Fibroblast of gingiva (primary cell): ENCODE results near the gene CUTC.
A peak's percentile ranks its signal among the peaks of the same experiment; 100 is the strongest.
"Not testable (repeated sequence)": the region's sequence is repeated elsewhere in the genome, so short reads cannot be mapped to it uniquely, and the experiment has no call there.

ENCODE experiments used
- DNase-seq: peaks from one replicate; pipeline ENCODE4 v3.0.0-alpha.2; 2011; ENCODE audit warnings: low read depth

The CUTC gene, protein sequence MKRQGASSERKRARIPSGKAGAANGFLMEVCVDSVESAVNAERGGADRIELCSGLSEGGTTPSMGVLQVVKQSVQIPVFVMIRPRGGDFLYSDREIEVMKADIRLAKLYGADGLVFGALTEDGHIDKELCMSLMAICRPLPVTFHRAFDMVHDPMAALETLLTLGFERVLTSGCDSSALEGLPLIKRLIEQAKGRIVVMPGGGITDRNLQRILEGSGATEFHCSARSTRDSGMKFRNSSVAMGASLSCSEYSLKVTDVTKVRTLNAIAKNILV

DNA sequence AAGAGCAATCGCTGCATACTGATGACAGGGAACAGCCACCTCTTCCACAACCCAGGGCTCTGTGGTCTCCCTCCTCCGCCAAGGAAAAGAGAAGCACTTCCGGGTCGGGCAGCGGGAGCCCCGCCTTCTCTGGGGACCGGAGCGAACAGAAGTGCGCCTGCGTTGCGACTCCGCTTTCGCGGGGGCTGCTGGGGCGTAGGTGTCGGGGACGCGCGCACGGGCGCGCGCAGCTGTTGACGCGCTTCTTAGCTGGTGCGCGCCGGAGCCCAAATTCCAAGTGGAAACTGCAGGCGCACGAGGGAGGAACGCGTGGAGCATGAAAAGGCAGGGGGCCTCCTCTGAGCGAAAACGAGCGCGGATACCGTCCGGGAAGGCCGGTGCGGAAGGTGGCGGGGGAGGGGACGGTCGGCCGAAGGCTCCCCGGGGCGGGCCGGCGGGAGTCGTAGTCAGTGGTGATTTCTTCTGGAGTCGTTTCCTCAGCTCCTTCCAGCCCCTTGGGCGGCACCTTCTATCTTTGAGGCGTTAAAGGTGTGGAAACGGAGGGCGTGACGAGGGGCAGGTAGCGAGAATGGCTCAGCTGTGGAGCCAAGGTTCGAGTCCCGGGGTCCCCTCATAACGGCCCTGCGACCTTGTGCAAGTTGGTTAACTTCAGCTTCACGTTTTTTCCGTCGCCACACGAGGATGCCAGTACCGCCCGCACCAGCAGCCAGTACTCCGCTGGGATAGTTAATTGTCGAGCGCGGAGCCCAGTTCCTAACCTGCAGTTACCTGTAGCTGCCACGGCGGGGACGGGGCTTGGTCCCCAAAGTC is at the start of gene CUTC, which contains the start of gene COX15:
Gene CUTC, plus strand, starts transcription at position 202 of the 810 bp plus-strand sequence. Its CDS starts 115 bp downstream, at position 317.
Gene COX15, minus strand, starts transcription at position 95 of the 810 bp plus-strand sequence. Its CDS starts 78 bp downstream, at position 17.
- DNase-seq: peak; percentile 96

DNA sequence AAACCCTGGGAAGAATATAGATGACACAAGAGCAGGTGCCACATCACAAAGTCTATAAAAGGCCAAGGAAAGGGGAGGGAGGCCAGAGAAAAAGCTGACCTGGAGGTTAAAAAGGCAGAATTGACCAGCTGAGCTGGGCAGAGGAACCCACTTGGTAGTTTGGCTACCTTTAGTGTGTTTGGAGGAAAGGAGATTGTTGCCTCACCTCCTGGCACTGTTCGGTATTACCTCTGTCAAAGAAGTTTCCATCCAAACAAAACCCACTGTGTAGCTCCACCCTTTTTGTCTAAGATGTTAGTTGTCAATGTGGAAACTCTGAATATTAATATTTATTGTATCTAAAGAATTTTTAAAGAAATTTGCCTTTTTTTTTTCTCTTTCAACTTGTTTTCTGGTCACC is 49.3 kb upstream of the CUTC start:
- no peak for DNase-seq

DNA sequence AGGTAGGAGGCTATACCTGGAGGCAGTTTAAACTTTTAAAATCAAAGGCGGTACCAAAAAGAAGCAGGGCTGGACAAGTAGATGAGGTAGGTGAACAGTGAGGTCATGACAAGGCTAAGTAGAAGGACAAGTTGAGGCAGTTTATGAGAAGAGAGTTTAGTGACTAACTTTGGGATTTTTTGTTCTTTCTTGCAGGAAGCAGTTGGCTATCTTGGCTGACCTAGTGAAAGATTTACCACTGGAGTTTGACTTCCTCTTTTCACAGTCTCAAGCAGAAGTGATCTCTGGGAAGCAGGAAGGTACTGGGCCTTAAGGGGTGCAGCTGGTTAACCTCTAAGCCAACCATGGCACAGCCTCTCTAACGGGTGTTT is 46.5 kb upstream of the CUTC start:
- no peak for DNase-seq

DNA sequence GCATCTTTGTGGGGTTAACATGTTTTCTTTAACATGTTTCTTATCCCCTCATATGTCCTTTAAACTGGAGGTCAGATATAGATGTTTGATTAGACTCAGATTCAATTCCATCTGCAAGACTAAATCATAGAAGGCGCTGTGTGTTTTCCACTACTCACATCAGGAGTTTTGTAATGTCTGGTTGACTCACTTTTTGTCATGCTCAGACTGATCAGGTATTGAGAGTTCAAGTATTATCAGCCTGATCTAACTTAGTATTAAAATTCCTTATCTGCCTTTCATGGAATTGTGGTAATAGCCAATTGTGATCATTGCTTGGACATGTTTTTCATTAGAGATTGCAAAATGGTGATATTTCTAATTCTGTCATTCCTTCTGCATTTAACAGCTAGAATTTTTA is 42.6 kb upstream of the CUTC start:
- no peak for DNase-seq

DNA sequence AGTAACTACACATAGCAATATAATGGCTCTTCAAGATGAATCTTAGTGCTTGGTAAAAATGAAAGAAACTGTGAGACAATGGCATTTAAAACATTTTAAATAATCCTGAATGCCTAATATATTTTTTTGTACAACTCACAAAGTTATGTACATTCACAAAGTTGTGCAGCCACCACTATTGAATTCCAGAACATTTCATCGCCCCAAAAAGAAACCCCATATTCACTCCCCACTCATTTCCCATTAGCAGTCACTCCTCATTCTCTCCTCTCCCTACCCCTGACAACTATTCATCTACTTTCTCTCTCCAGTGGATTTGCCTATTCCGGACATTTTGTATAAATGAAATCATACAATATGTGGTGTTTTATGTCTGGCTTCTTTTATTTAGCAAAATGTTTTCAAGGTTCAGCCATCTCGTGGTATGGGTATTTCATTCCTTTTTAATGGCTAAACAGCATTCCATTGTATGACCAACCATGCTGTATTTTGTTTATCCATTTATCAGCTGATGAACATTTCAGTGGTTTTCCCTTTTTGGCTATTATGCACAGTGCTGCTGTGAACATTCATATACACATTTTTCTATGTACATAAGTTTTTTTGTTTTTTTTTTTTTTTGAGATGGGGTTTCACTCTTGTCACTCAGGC is 38.0 kb upstream of the CUTC start:
- peak; percentile 72 for DNase-seq

DNA sequence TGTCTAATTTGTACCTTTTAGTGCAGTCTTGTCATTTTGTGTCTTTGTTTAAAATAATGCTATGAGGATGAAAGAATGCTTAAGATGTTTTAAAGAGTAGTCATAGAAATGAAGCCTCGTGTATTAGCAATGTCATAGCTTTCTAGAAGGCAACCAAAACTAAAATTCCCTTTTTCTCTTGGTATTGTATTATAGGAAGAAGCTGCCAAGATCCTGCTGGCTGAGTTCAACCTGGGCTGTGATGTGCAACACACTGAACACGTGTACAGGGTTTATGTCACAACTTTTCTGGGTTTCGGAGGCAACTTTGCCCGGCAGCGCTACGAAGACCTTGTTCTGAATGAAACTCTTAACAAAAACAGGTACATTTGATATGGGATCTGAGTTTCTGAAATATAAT is 36.3 kb upstream of the CUTC start:
- peak; percentile 14 for DNase-seq

DNA sequence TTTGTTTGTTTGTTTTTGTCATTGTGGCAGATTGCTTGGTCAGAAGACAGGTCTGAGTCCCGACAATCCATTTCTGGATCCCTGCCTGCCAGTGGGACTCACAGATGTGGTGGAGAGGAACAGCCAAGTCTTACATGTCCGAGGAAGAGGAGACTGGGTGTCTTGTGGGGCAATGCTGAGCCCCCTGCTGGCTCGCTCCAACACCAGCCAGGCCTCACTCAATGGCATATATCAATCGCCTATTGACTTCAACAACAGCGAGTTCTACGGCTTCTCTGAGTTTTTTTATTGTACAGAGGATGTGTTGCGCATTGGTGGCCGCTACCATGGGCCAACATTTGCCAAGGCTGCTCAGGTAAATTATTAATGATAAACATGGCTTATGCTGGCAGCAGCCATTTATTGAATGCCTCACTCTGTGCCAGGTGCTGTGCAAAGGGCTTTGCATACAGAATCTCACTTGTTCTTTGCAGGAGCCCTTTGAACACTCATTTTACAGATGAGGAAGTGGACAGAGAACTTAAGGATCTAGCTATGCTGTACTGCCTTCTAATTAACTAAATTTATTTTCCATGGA is 33.4 kb upstream of the CUTC start:
- no peak for DNase-seq

DNA sequence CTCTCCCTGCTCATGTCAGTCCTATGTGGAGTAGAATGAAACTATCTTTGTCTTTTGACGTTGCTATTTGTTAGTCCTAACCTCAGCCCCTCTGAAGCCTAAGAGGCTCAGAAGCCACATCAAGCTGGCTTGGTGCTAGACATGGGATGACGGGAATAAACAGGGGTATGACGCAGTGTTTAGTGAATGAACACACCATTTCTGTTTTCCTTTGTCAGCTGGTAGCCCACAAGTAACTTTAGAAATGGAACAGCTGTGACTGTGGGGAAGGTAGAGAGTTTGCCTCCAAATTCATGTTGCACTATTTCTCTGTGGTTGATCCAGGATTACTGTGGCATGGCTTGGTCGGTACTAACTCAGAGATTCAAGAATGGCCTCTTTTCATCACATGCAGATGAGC is 31.4 kb upstream of the CUTC start:
- no peak for DNase-seq

DNA sequence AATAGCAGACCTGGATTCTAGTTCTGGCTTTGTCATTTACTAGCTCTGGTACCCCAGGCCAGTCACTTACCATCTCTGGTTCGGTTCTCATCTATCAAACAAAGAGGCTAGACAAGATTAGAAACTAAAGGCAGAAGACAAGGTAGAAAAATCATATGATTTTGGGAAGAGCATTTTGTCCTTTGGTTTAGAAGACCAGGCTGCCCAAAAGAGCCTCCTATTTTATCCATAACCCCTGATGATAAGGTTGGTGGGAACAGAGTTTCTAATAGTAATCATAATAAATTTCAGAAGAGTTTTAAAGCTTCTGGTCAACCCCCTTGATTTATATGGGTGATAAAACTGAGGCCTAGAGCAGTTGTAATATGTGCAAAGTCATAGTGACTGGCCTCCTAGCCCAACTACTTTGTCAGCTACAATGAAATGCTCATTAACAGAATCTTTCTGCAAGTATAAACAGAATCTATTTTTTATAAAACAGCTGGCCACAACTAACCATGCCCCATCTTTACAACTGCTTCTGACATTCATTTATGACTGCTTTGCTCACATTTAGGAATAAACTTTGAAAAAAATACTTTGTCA is 23.5 kb upstream of the CUTC start:
- peak; percentile 50 for DNase-seq

DNA sequence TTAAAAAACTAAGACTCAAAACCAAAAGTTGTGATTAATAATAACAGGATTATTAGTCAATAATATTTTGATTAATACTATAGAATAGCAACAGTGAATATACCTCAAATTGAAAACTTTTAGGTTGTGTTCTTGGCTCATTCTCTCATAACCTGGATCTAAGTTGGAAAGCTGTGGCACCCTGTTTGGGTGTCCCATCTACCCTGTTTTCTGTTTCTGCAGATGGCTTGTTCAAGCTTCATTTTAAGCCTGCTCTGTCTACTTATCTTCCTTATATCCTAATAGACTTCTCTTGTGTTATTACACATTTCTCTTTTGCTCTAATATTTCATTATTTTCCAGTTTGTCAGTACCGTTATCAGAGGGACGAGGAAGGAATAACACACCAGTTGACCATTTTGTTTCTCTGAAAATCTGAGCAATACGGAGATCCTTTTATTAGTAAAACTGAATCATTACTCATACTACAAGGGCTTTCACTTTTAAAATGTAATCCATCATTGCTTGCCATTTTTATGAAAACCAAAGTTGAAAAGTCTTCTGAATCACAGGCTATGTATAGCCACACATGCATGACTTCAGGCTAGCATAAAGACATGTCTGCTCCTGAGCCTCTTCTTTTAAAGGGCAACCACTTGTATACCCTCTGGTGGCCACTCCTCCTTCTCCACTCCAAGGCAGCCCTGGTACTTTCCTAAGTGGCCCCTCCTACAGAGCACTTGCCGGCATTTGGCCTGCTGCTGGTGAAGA is 22.4 kb upstream of the CUTC start:
- peak; percentile 18 for DNase-seq

DNA sequence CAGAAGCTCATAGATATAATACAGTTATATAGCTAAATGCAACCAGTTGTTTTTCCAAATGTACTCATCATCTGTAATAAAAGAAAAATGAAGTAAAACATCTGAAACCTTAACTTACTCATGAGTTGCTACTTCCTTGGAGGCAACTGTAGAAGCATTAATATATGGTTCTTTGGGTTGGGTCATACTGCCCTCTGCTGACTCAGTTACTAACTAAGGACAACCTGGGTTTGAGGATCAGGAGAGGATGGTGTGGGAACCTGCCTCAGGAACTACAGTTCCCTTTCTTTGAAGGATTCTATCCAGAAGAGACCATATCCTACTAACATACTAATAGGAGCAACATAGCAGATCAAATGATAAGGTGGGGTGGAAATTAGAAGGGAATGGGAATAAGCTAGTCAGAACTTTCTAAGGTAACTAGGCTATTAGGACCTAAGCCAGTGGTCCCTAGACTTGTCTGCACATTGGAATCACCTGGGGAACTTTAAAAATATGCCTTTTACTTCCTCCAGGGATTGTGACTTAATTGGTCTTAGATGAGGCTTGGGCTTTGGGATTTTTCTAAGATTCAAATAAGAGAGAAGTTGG is 20.8 kb upstream of the CUTC start:
- DNase-seq: peak; percentile 54

DNA sequence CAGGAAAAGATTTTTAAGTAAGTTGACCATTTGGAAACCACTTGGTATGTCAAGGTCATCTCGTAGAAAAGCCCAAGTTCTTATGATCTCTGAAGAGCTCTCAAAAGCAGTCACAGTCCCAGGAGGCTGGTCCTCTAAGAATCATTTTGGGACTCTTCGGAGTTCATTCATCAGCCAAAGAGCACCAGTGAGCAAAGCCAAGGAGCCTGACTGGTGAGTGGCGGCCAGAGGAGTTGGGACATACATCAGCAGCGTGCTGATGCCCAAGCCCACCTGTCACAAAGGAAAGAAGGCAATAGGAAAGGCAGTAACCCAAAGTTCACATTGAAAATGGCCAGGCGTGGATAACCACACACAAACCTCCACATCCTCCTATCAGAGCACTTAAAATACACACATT is 17.6 kb upstream of the CUTC start:
- DNase-seq: no peak

DNA sequence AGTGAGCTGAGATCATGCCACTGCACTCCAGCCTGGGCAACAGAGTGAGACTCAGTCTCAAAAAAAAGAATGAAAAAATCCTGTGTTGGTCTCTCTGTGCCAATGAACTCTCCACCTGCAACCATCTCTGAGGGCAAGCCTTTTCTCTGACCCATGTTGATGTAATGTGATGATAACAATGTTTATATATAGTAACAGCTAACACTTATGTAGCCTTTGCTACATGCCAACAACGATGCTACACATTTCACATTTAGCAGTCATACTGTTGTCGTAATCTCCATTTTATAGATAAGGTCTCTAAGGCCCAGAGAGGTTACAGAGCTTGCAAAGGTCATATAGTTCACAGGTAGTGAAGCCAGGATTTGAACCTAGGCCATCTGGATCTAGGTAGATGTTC is 11.6 kb upstream of the CUTC start:
- DNase-seq: no peak

DNA sequence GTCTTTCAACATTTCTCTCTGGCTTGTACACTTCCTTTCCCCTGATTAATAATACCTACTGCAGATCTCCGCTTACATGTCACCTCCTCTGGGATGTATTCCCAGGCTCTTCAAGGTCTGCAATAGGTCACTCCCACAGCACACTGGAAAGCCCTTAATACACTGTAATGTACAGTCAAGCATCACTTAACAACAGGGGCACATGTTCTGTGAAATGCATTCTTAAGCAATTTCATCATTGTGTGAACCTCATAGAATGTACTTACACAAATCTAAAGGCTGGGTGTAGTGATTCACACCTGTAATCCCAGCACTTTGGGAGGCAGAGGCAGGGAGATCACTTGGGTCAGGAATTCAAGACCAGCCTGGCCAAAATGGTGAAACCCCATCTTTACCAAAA is 2.0 kb upstream of the CUTC start:
- DNase-seq: no peak

DNA sequence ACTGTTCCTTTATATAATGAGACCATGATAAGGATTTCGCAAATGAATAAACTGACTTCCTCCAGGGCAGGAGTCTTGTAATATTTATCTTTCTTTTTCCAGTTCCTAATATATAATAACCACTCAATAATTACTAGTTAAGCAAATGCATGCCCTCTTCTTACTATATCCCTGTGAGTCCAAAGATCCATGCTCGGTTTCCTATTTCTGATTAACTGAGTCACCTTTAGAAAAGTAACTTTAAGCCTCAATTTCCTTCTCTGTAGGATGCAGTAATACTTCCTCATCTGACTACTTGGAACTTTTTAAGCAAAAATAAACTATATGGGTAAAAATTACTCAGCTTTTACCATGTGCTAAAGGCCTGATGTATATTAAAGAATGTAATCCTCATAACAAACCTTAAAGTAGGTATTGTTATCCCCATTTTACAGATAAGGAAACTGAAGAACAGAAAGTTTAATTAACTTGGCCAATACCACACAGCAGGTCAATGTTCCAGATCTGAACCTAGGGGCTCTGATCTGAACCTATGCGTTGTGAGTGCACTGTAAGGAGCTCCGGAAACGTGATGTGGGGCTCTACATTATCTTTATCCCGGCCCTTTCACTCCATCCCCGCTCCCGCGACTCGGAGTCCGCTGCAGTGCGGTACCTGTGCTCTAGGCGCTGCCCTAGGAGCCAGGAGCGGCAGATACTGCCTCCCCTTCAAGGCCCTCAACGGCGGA is 565 bp upstream of the CUTC start:
- no peak for DNase-seq

DNA sequence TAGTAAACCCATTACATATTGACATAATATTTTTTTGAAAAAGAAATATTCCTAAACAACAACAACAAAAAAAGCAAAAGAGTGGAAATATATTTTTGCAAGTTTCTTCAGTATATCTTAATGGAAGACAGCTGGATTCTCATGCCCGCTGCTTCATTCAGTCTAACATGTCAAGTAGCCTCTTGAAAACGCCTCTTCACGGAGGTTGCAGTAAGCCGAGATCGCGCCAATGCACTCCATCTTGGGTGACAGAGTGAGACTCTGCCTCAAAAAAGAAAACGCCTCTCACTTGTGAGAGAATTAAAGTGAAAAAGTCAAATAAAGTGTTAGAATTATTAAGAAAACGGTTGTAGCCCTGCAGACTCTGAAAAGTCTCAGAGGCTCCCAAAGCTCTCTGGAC is 1.3 kb downstream of the CUTC start:
- peak; percentile 50 for DNase-seq

DNA sequence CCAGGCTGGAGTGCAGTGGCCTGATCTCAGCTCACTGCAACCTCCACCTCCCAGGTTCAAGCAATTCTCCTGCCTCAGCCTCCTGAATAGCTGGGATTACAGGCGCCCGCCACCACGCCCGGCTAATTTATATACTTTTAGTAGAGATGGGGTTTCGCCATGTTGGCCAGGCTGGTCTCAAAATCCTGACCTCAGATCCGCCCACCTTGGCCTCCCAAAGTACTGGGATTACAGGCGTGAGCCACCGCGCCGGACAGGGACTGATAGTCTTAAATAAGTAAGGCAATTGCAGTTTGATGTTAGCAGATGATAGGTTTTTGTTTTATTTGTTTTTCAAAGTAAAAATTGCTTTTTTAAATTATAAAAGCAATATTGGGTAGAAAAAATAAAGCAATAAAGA is 2.1 kb downstream of the CUTC start:
- DNase-seq: not testable (repeated sequence)

DNA sequence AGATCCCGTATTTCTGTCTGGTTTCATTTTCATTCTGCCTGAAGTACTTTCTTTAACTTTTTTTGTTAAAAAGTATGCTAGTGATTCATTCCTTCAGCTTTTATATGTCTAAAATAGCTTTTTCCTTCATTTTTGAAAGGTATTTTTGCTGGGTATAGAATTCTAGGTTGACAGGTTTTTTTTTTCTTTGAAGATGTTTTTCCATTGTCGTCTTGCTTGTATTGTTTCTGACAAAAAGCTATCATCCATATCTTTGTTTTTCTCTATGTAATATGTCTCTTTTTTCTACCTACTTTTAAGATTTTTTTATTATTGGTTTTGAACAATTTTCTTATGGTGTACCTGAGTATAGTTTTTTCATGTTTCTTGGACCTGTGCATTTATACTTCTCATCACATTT is 8.2 kb downstream of the CUTC start:
- DNase-seq: no peak

DNA sequence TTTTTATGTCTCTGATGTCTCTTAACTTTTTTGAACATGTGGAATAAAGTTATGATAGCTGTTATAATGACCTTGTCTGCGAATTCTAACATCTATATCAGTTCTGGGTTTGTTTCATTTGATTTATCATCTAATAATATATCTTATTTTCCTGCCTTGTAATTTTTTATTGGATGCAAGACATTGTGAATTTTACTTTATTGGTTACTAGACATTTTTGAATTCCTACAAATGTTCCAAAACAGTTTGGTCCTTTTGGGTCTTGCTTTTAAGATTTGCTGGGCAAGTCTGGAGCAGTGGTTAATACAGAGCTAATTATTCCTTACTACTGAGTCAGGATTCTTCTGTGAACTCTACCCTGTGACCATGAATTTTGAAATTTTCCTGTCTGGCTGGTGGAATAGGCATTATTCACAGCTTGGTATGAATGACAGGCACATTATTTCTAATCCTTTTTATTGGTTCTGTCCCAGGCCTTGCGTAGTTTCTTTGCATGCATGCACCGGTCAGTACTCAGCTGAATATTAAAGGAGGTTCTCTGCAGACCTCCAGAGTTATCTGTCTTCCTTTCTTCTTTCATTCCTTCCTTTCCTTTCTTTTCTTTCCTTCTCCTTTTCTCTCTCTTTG is 9.0 kb downstream of the CUTC start:
- DNase-seq: peak; percentile 9

DNA sequence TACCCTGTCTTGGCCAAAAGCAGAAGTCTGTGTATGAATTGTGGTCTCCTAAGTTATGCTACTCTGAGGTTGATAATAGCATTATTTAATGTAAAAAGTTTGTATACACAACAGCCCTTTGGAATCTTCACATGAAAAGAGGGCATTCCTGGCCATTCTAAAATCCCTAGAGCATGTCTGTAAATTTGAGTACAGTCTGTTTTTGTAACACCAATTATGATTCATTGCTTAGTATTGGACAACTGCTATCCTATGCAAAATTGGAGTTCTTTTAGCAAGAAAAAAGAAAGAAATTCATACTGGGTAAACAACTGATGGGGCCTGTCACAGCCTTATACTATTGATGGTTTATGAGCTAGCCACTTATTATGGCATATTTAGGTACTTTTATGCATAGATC is 10.2 kb downstream of the CUTC start:
- peak; percentile 86 for DNase-seq
